ENCODE measurements around the gene DLEU7.

DLEU7 gene

DNA sequence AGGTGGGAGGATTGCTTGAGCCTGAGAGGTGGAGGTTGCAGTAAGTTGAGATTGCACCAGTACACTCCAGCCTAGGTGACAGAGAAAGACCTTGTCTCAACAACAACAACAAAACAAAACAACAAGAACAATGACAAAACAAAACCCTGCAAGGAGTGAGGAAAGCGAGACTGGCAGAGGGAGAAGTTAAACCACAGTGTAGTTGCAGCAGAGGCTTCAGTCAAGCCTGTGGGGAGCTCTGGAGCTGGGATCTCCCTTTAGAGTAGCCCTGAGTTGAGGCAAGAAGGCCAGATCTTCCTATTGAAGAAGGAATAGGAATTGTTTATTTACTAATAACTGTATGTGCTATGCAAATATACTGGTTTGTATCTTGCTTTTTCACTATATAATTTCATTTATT is 40.8 kb upstream of the DLEU7 start:
- H3K4me3 ChIP-seq (ENCODE audit: control insufficient read depth, low read depth, low read length) = no peak overlapping the region
- no peak for DNase-seq (ENCODE audit: low read depth)
- TF ChIP-seq, protein P1, sequence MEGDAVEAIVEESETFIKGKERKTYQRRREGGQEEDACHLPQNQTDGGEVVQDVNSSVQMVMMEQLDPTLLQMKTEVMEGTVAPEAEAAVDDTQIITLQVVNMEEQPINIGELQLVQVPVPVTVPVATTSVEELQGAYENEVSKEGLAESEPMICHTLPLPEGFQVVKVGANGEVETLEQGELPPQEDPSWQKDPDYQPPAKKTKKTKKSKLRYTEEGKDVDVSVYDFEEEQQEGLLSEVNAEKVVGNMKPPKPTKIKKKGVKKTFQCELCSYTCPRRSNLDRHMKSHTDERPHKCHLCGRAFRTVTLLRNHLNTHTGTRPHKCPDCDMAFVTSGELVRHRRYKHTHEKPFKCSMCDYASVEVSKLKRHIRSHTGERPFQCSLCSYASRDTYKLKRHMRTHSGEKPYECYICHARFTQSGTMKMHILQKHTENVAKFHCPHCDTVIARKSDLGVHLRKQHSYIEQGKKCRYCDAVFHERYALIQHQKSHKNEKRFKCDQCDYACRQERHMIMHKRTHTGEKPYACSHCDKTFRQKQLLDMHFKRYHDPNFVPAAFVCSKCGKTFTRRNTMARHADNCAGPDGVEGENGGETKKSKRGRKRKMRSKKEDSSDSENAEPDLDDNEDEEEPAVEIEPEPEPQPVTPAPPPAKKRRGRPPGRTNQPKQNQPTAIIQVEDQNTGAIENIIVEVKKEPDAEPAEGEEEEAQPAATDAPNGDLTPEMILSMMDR (IDR thresholded peaks at IDR 0.05; ENCODE audit: control insufficient read depth, insufficient read depth, low read depth, low read length, missing control alignments) = no peak

DNA sequence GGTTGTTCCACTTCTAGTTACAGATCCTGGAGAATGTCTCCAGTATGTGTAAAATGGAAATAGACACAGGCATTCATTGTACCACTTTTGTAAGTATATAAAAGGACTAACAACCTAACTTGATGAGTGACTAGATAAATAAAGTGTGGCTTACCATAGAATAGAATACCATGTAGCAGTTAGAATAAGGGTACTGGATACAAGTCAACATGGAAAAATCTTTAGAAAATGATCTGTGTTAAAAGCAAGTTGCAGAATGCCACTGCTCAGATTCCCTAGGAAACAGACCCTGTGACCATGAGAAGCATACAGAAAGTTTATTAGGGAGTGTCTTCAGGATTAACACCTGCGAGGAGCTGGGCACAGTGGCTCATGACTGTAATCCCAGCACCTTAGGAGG is 40.2 kb upstream of the DLEU7 start:
- DNase-seq (ENCODE audit: low read depth) = no peak
- TF ChIP-seq, protein P1 (IDR thresholded peaks at IDR 0.05; ENCODE audit: control insufficient read depth, insufficient read depth, low read depth, low read length, missing control alignments) = no peak
- no peak overlapping the region for H3K4me3 ChIP-seq (ENCODE audit: control insufficient read depth, low read depth, low read length)

DNA sequence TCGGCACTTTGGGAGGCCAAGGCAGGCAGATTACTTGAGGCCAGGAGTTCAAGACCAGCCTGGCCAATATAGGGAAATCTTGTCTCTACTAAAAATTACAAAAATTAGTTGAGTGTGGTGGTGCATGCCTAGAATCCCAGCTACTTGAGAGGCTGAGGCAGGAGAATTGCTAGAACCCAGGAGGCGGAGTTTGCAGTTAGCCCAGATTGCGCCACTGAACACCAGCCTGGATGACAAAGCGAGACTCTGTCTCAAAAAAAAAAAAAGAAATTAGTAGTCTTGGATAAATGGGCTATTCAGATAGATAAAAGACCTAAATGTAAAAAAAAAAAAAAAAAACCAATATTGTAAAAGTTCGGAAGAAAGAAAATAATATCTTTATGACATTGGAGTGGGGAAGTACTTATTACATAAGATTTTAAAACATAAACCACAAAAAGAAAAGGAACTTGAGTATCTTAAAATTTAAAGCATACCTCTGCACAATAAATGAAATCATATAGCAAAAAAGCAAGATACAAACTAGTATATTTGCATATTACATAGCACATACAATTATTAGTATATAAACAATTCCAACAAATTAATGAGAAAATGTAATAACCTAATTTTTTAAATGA is 39.4 kb upstream of the DLEU7 start:
- DNase-seq (ENCODE audit: low read depth) = no peak
- no peak overlapping the region for H3K4me3 ChIP-seq (ENCODE audit: control insufficient read depth, low read depth, low read length)
- TF ChIP-seq, protein P1 (IDR thresholded peaks at IDR 0.05; ENCODE audit: control insufficient read depth, insufficient read depth, low read depth, low read length, missing control alignments) = no peak

DNA sequence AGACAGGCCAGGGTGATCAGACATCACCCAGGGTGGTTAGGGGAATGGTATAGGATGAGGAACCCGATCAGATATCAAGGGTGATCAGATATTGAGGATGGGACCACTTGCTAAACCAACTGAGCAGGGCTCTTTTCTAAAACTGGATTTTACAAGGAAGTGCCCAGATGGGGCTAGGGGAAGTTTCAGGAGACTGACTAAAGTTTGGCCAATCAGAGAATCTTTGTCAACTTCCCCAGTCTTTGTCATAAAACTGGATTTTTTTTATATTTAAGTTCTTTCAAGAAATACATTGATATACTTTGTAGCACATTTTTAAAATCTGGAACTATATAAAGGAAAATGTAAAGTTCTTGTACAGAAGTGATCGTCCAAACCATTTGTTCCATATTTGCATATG is 30.5 kb upstream of the DLEU7 start:
- TF ChIP-seq, protein P1 (IDR thresholded peaks at IDR 0.05; ENCODE audit: control insufficient read depth, insufficient read depth, low read depth, low read length, missing control alignments) = no peak
- no peak for DNase-seq (ENCODE audit: low read depth)
- no peak overlapping the region for H3K4me3 ChIP-seq (ENCODE audit: control insufficient read depth, low read depth, low read length)

DNA sequence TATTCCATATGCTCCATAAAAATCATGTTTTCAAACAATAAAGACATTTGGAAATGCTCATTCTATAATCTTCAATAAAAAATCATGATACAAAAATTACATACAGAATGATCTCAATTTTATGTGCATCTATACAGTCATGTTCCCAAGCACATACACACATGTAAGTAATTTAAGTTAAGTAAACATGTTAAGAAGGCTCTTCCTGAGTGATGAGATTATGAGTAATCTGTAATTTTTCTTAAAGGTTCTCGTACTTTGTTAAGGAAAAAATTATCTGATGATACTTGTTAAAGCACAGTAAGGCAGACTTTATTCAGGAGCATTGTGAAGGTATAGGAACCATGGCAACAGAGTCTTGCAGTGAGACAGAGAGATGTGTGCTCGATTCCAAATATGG is 30.0 kb upstream of the DLEU7 start:
- TF ChIP-seq, protein P1 (IDR thresholded peaks at IDR 0.05; ENCODE audit: control insufficient read depth, insufficient read depth, low read depth, low read length, missing control alignments) = no peak
- no peak overlapping the region for H3K4me3 ChIP-seq (ENCODE audit: control insufficient read depth, low read depth, low read length)
- no peak for DNase-seq (ENCODE audit: low read depth)

DNA sequence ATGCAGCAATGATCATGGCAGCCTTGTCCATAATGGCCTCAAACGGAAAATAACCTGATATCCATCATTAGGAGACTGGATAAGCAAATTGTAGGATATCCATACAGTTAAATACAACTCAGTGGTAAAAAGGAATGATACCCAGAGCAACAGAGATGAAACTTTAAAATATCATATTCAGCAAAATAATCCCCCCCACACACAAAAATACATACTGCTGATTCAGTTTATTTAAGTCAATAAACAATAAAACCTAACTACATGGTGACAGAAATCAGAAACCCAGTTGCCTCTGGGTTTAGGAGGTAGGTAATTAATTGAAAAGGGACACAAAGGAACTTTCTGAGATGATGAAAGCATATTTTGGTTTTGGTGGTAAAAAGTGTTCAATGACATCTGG is 27.9 kb upstream of the DLEU7 start:
- TF ChIP-seq, protein P1 (IDR thresholded peaks at IDR 0.05; ENCODE audit: control insufficient read depth, insufficient read depth, low read depth, low read length, missing control alignments) = no peak
- H3K4me3 ChIP-seq (ENCODE audit: control insufficient read depth, low read depth, low read length) = no peak overlapping the region
- no peak for DNase-seq (ENCODE audit: low read depth)

DNA sequence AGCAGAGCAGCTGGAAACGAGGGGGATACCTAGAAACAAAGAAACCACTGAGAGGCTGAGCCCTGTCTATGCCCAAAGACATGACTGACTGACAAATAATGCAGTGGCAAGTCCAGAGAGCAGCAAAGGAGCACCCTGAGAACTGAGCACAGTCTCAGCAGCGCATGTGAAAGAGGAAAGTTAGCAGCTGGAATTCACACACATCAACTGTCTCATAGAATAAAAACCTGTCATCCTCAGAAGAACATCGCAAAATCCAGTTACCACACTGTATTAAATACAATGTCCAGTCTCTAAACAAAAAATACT is 24.1 kb upstream of the DLEU7 start:
- no peak overlapping the region for H3K4me3 ChIP-seq (ENCODE audit: control insufficient read depth, low read depth, low read length)
- no peak for DNase-seq (ENCODE audit: low read depth)
- TF ChIP-seq, protein P1 (IDR thresholded peaks at IDR 0.05; ENCODE audit: control insufficient read depth, insufficient read depth, low read depth, low read length, missing control alignments) = no peak
